Right atrium auricular region (tissue), 2 donors: ENCODE data around the gene TENT5A. TPM values are rescaled to one million over a fixed set of nuclear protein-coding genes. Genes with fewer than 3 reads are reported as not detected.

Experiments used
- DNase-seq: peaks from one replicate; pipeline ENCODE4 v3.0.0-alpha.2; 2019; ENCODE audit warnings: low spot score
- H3K27ac ChIP-seq, 2 donors: fragments of 200-600 bp; sonication (generic); 1 replicate in 1 of 2; 2 replicates in 1 of 2; pipeline ENCODE4 v1.5.1; 2016 to 2019
- H3K27me3 ChIP-seq, 2 donors: fragments of 200-600 bp; sonication (generic); one replicate each; pipeline versions ENCODE4 v1.5.1 to v1.6.0; 2017 to 2019
- H3K36me3 ChIP-seq: fragments of 200-600 bp; sonication (generic); one replicate; pipeline ENCODE4 v1.5.1; 2016
- H3K4me1 ChIP-seq, 2 donors: fragments of 200-600 bp; sonication (generic); one replicate each; pipeline versions ENCODE4 v1.5.1 to v1.6.0; 2017 to 2019
- H3K4me3 ChIP-seq, 2 donors: fragments of 200-600 bp; sonication (generic); 1 replicate in 1 of 2; 2 replicates in 1 of 2; pipeline ENCODE4 v1.5.1; 2017 to 2019; ENCODE audit warnings: mild to moderate bottlenecking in 1 of 2, moderate library complexity in 1 of 2
- H3K9me3 ChIP-seq, 2 donors: fragments of 200-600 bp; sonication (generic); one replicate each; pipeline ENCODE4 v1.5.1; 2019
- CTCF ChIP-seq, 2 donors: fragments of 200-600 bp; sonication (generic); IDR thresholded peaks; one replicate each; pipeline ENCODE4 v1.5.1; 2019; ENCODE audit warnings: antibody characterized with exemption in 2 of 2
- total RNA-seq, 2 donors: library from RNA; depleted of rRNA; stranded (reverse); fragments of >200 nt; gene quantifications; one replicate each; pipeline ENCODE4 v1.1.0, GENCODE V29; 2016

Gene TENT5A
- total RNA-seq, 2 donors from 2014 or later, result 21.1 to 22.0 TPM

GRCh38 chr6:81795890-81796289 lies 43.4 kb upstream of the TENT5A start:
- no peak overlapping the region for H3K27ac ChIP-seq

GRCh38 chr6:81793821-81794475 lies 41.5 kb upstream of the TENT5A start:
- Histone ChIP-seq H3K27ac (no peak overlapping the region), H3K4me3 (no peak overlapping the region), H3K27me3 (no peaks in the 10 kb centered on the region), H3K9me3 (no peaks in the 10 kb centered on the region), H3K36me3 (no peaks in the 10 kb centered on the region), H3K4me1 (no peaks in the 10 kb centered on the region)
- no peak for TF ChIP-seq CTCF (IDR thresholded peaks at IDR 0.05)
- no peak for DNase-seq

More at GRCh38 chr6:81795890-81796289, 43.4 kb upstream of the TENT5A start:
- H3K4me1 ChIP-seq, result no peaks in the 10 kb centered on the region
- H3K27me3 ChIP-seq, result no peaks in the 10 kb centered on the region
- H3K36me3 ChIP-seq, result no peaks in the 10 kb centered on the region
- no peak for DNase-seq
- no peak overlapping the region for H3K4me3 ChIP-seq
- H3K9me3 ChIP-seq, result no peaks in the 10 kb centered on the region
- no peak for TF ChIP-seq CTCF (IDR thresholded peaks at IDR 0.05)

- no peak overlapping the region for H3K27ac ChIP-seq
- DNase-seq, result no peak
- TF ChIP-seq CTCF (IDR thresholded peaks at IDR 0.05), result no peak
- no peak overlapping the region for H3K4me3 ChIP-seq
- peaks cover 0 to 1% of the 10 kb centered on the region in 2 donors for H3K4me1 ChIP-seq
- no peaks in the 10 kb centered on the region for H3K9me3 ChIP-seq
- no peaks in the 10 kb centered on the region for H3K36me3 ChIP-seq
- H3K27me3 ChIP-seq, result no peaks in the 10 kb centered on the region
Observed at GRCh38 chr6:81792826-81793225, 40.3 kb upstream of the TENT5A start.

GRCh38 chr6:81791756-81792155 lies 39.3 kb upstream of the TENT5A start:
- Histone ChIP-seq H3K27ac (no peak overlapping the region), H3K4me3 (no peak overlapping the region), H3K27me3 (no peaks in the 10 kb centered on the region), H3K9me3 (no peaks in the 10 kb centered on the region), H3K36me3 (no peaks in the 10 kb centered on the region), H3K4me1 (peaks cover 0 to 12% of the 10 kb centered on the region in 2 donors)
- TF ChIP-seq CTCF (IDR thresholded peaks at IDR 0.05), result no peak
- no peak for DNase-seq

GRCh38 chr6:81790034-81790433 lies 37.6 kb upstream of the TENT5A start:
- DNase-seq, result no peak
- no peaks in the 10 kb centered on the region for H3K36me3 ChIP-seq
- no peak overlapping the region for H3K4me3 ChIP-seq
- no peaks in the 10 kb centered on the region for H3K9me3 ChIP-seq
- no peak for TF ChIP-seq CTCF (IDR thresholded peaks at IDR 0.05)
- H3K27ac ChIP-seq, result no peak overlapping the region
- no peaks in the 10 kb centered on the region for H3K27me3 ChIP-seq
- peaks cover 0 to 13% of the 10 kb centered on the region in 2 donors for H3K4me1 ChIP-seq

- Histone ChIP-seq H3K4me1 (peaks cover 0 to 13% of the 10 kb centered on the region in 2 donors), H3K36me3 (no peaks in the 10 kb centered on the region), H3K27ac (no peak overlapping the region), H3K27me3 (no peaks in the 10 kb centered on the region), H3K9me3 (no peaks in the 10 kb centered on the region), H3K4me3 (no peak overlapping the region)
- TF ChIP-seq CTCF (IDR thresholded peaks at IDR 0.05), result no peak
- no peak for DNase-seq
Observed at GRCh38 chr6:81789291-81789690, 36.8 kb upstream of the TENT5A start.
